ENCODE measurements around the gene ROBO2.

ROBO2 gene

DNA sequence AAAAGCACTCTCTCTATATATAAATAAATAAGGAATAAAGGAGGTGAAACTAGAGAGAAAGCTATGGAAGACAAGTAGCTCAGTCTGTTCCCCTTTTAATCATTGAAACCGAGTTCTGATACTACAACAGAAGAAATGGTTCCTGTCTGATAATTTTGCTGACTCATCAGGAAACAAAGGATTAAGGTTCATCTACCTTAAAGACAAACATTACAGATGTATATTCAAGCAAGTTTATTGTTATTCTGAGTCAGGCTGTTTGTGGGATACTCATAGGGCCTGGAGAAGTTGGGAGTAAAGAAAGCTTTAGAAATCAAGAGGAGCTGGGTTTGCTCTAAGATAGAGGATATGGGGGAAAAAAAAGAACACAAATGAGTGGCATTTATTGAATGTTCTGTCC is 566.0 kb downstream of the ROBO2 start:
- TF ChIP-seq, protein P1, sequence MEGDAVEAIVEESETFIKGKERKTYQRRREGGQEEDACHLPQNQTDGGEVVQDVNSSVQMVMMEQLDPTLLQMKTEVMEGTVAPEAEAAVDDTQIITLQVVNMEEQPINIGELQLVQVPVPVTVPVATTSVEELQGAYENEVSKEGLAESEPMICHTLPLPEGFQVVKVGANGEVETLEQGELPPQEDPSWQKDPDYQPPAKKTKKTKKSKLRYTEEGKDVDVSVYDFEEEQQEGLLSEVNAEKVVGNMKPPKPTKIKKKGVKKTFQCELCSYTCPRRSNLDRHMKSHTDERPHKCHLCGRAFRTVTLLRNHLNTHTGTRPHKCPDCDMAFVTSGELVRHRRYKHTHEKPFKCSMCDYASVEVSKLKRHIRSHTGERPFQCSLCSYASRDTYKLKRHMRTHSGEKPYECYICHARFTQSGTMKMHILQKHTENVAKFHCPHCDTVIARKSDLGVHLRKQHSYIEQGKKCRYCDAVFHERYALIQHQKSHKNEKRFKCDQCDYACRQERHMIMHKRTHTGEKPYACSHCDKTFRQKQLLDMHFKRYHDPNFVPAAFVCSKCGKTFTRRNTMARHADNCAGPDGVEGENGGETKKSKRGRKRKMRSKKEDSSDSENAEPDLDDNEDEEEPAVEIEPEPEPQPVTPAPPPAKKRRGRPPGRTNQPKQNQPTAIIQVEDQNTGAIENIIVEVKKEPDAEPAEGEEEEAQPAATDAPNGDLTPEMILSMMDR (conservative IDR thresholded peaks at IDR 0.05; ENCODE audit: low read depth, low read length) = no peak
- no peaks in the 10 kb centered on the region for H4K20me1 ChIP-seq (ENCODE audit: insufficient read depth)
- no peaks in the 10 kb centered on the region for H3K36me3 ChIP-seq (ENCODE audit: insufficient read depth)
- H3K4me1 ChIP-seq (ENCODE audit: low read depth, poor library complexity, severe bottlenecking) = no peaks in the 10 kb centered on the region
- H3K4me3 ChIP-seq (IDR thresholded peaks at IDR 0.05; ENCODE audit: insufficient read depth, low read depth, low read length) = no peak overlapping the region
- H2AFZ ChIP-seq (ENCODE audit: low read depth) = no peak overlapping the region
- no peak overlapping the region for H3K9ac ChIP-seq
- no peaks in the 10 kb centered on the region for H3K27me3 ChIP-seq (ENCODE audit: insufficient read depth, low read depth)
- no peak overlapping the region for H3K27ac ChIP-seq
- no peak overlapping the region for H3K4me2 ChIP-seq
- H3K79me2 ChIP-seq (ENCODE audit: insufficient read depth, low read depth) = no peaks in the 10 kb centered on the region

DNA sequence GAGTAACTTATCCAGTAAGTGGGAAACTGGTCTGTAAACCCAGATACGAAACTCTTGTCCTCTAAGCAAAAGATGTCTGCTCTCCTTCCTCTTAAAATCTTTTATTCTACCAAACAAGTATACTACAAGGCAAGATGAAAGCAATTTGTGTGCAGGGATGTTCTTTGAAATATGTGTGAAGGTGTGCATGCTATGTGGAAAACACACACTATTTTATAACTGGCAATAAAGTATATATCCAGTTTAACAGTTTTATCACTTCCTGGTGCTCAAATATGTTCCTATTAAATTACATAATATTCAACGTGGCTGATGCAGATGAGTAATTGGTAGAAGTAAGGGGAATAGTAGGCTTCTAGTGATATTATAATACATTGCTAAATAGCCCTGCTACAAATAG is 566.5 kb downstream of the ROBO2 start:
- Histone ChIP-seq H2AFZ (ENCODE audit: low read depth) (no peak overlapping the region), H3K79me2 (ENCODE audit: insufficient read depth, low read depth) (no peaks in the 10 kb centered on the region), H4K20me1 (ENCODE audit: insufficient read depth) (no peaks in the 10 kb centered on the region), H3K27ac (no peak overlapping the region), H3K4me2 (no peak overlapping the region), H3K27me3 (ENCODE audit: insufficient read depth, low read depth) (no peaks in the 10 kb centered on the region), H3K4me3 (IDR thresholded peaks at IDR 0.05; ENCODE audit: insufficient read depth, low read depth, low read length) (no peak overlapping the region), H3K9ac (no peak overlapping the region), H3K4me1 (ENCODE audit: low read depth, poor library complexity, severe bottlenecking) (no peaks in the 10 kb centered on the region), H3K36me3 (ENCODE audit: insufficient read depth) (no peaks in the 10 kb centered on the region)
- TF ChIP-seq, protein P1 (conservative IDR thresholded peaks at IDR 0.05; ENCODE audit: low read depth, low read length) = no peak

DNA sequence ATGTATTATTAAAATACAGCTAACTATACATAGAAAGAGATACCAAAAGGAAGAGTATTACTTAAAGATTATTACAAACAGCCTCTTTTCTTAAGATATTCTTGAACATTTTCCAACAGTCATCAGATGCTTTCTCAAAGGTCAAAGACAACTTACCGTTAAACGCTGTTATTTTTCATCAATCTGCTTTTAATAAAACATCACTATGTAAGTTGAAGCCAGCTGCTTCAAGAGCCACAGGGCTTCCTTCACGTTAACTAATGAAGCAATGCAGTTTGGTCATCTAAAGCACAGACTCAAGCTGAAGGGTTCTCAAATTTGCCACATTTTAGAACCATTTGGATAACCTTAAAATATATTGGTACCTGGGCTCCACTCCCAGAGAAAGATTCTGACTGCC is 578.8 kb downstream of the ROBO2 start:
- Histone ChIP-seq H2AFZ (ENCODE audit: low read depth) (no peak overlapping the region), H3K4me3 (IDR thresholded peaks at IDR 0.05; ENCODE audit: insufficient read depth, low read depth, low read length) (no peak overlapping the region), H4K20me1 (ENCODE audit: insufficient read depth) (no peaks in the 10 kb centered on the region), H3K79me2 (ENCODE audit: insufficient read depth, low read depth) (no peaks in the 10 kb centered on the region), H3K27ac (no peak overlapping the region), H3K4me2 (no peak overlapping the region), H3K9ac (no peak overlapping the region), H3K36me3 (ENCODE audit: insufficient read depth) (no peaks in the 10 kb centered on the region), H3K4me1 (ENCODE audit: low read depth, poor library complexity, severe bottlenecking) (no peaks in the 10 kb centered on the region), H3K27me3 (ENCODE audit: insufficient read depth, low read depth) (no peaks in the 10 kb centered on the region)
- TF ChIP-seq, protein P1 (conservative IDR thresholded peaks at IDR 0.05; ENCODE audit: low read depth, low read length) = no peak

DNA sequence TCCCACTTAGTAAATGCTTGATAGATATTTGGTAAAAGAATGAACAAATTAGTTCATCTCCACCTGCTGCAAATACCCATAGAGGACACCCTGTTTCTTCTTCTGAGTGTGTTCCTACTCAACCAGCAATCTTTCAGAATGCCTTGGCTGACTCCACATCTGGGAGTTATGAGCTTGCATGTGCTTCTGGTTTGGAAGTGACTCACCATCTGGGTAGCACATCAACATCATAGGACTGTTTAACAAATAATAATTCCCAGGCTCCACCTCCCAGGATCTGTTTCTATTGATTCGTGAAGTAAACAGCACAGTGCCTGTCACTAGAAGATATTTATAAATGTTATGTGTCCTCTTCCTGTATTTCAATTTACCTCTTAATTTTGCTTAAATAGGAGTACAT is 580.1 kb downstream of the ROBO2 start:
- H3K36me3 ChIP-seq (ENCODE audit: insufficient read depth) = no peaks in the 10 kb centered on the region
- no peak overlapping the region for H2AFZ ChIP-seq (ENCODE audit: low read depth)
- TF ChIP-seq, protein P1 (conservative IDR thresholded peaks at IDR 0.05; ENCODE audit: low read depth, low read length) = no peak
- no peaks in the 10 kb centered on the region for H3K4me1 ChIP-seq (ENCODE audit: low read depth, poor library complexity, severe bottlenecking)
- H3K4me3 ChIP-seq (IDR thresholded peaks at IDR 0.05; ENCODE audit: insufficient read depth, low read depth, low read length) = no peak overlapping the region
- no peaks in the 10 kb centered on the region for H3K27me3 ChIP-seq (ENCODE audit: insufficient read depth, low read depth)
- no peak overlapping the region for H3K4me2 ChIP-seq
- H3K9ac ChIP-seq = no peak overlapping the region
- no peak overlapping the region for H3K27ac ChIP-seq
- no peaks in the 10 kb centered on the region for H3K79me2 ChIP-seq (ENCODE audit: insufficient read depth, low read depth)
- no peaks in the 10 kb centered on the region for H4K20me1 ChIP-seq (ENCODE audit: insufficient read depth)

DNA sequence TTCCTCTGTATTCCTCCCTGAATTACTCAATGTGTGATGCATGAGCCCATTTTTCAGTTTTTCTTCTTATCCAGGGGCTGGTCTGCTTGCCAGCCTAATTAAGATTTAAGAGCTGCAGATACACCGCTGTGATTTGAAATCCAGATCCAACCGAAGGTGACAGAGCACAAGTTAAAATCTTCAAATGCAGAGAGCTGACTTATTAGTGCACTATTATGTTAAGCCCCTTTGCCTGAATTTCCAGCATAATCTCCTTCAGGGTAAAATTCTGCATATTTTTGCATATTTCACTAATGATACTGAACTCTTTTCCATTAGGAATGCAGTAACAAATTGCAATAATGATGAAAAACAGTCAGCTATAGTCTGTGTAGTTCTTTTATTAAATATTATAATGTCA is 583.6 kb downstream of the ROBO2 start:
- H4K20me1 ChIP-seq (ENCODE audit: insufficient read depth) = no peaks in the 10 kb centered on the region
- no peaks in the 10 kb centered on the region for H3K79me2 ChIP-seq (ENCODE audit: insufficient read depth, low read depth)
- no peaks in the 10 kb centered on the region for H3K36me3 ChIP-seq (ENCODE audit: insufficient read depth)
- no peak overlapping the region for H3K9ac ChIP-seq
- no peaks in the 10 kb centered on the region for H3K27me3 ChIP-seq (ENCODE audit: insufficient read depth, low read depth)
- H3K4me3 ChIP-seq (IDR thresholded peaks at IDR 0.05; ENCODE audit: insufficient read depth, low read depth, low read length) = no peak overlapping the region
- H2AFZ ChIP-seq (ENCODE audit: low read depth) = no peak overlapping the region
- H3K27ac ChIP-seq = no peak overlapping the region
- no peaks in the 10 kb centered on the region for H3K4me1 ChIP-seq (ENCODE audit: low read depth, poor library complexity, severe bottlenecking)
- TF ChIP-seq, protein P1 (conservative IDR thresholded peaks at IDR 0.05; ENCODE audit: low read depth, low read length) = no peak
- no peak overlapping the region for H3K4me2 ChIP-seq
